GM18517 (cell line): ENCODE data around the gene MAPK4.

Source experiments
- ATAC-seq: cut with Tn5 transposase; IDR thresholded peaks from one replicate; pipeline ENCODE4 v1.9.1; 2021; ENCODE audit warnings: mild to moderate bottlenecking, moderate library complexity; ENCODE audit not compliant: unreplicated experiment

Gene MAPK4

DNA sequence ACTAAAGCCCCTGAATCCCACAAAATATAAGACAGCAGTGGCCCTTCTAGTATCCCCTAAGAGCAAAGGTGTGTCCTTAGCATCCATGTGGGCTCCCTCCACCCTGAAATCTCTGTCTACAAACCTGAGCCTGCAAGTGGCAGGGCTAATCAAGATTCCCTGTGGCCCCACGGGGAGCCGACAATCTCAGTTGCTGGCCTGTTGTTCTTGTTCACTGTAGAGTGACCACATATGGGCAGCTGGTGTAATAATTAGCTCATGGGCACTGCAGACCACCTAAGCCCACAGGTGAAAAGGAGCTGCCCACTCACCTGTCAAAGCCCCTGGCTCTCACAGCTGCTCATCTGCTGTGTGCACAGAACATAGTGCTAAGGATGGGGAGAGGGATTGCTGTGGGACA is 157.7 kb downstream of the MAPK4 start:
- no peak for ATAC-seq

DNA sequence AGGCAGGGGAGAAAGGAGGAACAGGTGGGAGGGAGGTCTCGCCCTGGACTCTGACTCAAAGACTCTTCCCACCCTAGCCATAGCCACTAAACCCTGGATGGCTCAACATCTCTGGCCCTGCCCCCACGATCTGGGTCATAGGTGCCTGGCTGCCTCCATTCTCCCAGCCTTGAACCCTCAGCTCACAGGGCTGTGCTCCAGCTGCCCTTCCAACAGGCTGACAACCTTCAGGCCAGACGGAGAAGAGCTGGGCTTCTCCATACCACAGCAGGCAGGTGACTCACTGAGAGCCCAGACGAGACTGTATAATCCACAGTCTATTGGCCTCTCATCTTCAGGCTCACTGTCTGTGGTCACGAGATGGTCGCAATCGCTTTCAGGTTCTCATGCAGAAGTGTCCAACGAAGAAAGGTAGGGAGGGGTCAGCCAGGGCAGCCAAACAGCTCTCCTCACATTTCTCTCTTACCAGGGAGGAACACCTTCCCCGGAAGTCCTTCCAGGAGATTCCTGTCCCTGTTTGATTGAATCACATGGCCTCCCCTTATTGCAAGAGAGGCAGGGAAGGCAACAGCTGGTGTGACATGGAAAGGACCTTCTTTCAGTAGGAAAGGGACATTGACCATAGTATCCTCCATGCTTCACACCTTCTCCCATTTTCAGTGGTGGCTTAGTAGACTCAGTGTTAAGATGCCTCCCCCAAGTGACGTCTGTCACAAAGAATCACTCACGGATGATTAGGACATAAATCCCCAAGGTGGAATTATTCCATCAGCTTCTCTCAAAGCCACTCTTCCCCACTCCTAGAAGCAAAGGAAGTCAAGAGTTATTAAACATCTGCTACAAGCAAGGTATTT is 159.8 kb downstream of the MAPK4 start:
- ATAC-seq: no peak

GRCh38 chr18:50720325-50720674 is 160.4 kb downstream of the MAPK4 start:
- no peak for ATAC-seq

- ATAC-seq: no peak
Observed at GRCh38 chr18:50721006-50721405, 161.1 kb downstream of the MAPK4 start.

GRCh38 chr18:50721451-50722120 is 161.7 kb downstream of the MAPK4 start:
- no peak for ATAC-seq

DNA sequence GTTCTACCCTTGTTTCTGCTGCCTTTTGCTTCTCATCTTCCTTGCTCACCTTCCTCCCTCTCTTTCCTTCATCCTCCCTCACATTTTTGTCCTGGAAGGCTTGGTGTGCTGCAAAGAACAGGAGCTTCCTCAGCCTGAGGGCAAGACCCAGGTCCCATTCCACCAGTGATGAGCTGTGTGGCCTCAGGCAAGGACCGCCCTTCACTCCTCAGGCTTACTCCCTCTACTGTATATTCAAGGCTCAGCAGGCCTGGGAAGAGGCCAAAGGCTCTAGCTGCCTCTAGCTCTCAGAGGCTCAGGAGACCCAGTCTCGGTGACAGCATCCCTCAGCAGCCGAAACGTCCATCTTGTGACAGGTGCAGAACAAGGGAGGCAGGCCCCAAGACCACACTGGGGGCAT is 162.4 kb downstream of the MAPK4 start:
- no peak for ATAC-seq

- ATAC-seq: no peak
Observed at GRCh38 chr18:50724751-50725151, 164.9 kb downstream of the MAPK4 start.

GRCh38 chr18:50726960-50727589 is 167.2 kb downstream of the MAPK4 start:
- peak; percentile 94 for ATAC-seq

- ATAC-seq: no peak
Observed at GRCh38 chr18:50727721-50728471, 168.0 kb downstream of the MAPK4 start.

DNA sequence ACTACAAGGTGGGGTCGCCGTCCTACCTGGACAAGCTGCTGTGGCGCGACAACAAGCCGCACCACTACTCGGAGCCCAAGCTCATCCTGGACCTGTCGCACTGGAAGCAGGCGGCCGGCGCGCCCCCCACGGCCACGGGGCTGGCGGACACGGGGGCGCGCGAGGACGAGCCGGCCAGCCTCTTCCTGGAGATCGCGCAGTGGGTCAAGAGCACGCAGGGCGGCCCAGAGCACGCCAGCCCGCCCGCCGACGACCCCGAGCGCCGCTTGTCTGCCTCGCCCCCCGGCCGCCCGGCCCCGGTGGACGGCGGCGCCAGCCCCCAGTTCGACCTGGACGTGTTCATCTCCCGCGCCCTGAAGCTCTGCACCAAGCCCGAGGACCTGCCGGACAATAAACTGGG is 169.5 kb downstream of the MAPK4 start:
- no peak for ATAC-seq

DNA sequence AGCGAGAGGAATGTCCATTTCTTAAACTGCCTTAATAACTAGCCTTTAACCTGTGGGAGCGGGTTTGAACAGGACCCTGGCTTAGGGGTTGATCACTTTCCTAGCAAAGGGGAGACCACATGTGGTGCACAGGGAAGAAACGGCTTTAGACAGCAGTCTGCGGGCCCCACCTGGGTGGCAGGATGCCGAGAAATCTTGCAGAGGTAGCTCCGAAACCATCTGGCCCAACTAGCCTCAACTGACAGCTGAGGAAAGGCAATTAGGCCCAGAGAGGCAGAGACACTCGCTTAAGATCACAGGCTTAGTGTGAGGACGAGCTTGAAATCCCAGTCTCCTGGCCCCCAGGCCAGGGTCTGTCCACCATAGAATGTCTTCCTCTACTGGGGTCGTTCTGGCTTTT is 170.1 kb downstream of the MAPK4 start:
- no peak for ATAC-seq

DNA sequence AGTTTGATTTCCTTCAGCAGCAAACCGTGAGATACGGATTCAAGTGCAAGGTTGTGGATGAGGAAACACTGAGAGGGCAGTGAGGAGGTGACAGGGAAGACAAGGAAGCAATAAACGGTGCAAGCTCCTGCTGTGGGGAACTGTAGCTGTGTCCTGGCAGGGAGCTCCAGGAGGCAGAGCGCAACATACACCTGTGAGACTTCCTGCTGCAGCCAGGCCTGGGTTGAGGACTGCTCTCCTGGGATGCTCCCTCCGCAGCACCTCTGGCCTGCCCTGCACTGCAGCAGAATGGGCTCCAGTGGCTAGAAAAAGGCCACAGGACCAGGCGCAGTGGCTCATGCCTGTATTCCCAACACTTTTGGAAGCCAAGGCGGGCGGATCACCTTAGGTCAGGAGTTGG is 174.5 kb downstream of the MAPK4 start:
- no peak for ATAC-seq

DNA sequence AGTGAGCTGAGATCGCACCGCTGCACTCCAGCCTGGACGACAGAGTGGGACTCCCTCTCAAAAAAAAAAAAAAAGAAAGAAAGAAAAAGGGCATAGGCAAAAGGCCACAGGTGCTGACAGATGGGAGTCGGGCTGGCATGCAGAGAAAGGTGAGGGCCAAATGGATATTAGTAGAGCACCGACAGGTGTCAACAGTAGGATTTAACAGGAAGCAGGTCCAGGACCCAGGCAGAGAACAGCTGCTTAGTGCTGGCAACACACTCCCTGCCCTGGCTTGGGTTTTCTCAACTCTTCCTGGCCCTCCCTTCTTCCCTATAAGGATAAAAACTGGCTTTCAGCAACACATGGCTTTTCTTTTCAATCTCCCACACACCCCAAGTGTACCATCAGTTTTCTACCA is 175.0 kb downstream of the MAPK4 start:
- no peak for ATAC-seq

- ATAC-seq: no peak
Observed at GRCh38 chr18:50737127-50737526, 177.2 kb downstream of the MAPK4 start.

GRCh38 chr18:50738098-50738757 is 178.3 kb downstream of the MAPK4 start:
- ATAC-seq: no peak

DNA sequence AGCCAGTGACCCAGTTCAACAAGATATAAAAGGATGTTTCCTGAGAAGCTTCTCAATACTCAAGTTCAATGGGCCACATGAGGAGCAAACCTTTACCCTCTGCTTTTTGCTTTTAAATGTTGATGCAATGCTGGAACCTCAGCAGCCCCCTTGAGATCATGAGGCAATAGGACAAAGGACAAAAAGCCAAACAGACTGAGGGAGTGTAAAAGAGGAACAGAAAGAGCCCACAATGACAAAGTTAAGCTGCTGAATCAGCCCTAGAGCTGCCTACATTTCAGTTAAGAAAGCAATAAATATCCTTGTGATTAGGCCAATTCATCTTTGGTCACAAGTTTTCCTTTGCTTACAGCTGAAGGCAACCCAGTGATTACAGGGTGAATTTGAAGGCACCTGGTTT is 183.1 kb downstream of the MAPK4 start:
- no peak for ATAC-seq

GRCh38 chr18:50744253-50744652 is 184.4 kb downstream of the MAPK4 start:
- ATAC-seq: no peak

DNA sequence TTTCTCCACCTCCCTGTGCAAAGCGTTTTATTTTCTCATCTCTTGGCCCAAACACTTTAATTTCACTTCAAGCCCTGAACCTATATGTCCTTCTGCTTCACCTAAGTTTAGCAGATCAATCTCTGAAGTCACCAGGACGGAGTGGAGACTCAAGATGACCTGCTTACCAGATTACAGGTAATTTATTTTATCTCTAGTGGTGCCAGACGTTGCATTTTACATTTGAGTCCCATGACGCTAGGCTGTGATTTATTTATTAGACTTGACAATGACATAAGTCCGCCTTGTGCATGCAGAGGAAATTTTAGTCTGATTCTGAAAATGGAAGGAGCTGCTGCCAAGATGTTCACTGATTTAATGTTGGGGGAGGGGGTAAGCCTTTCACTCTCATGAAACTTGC is 186.1 kb downstream of the MAPK4 start:
- ATAC-seq: no peak

DNA sequence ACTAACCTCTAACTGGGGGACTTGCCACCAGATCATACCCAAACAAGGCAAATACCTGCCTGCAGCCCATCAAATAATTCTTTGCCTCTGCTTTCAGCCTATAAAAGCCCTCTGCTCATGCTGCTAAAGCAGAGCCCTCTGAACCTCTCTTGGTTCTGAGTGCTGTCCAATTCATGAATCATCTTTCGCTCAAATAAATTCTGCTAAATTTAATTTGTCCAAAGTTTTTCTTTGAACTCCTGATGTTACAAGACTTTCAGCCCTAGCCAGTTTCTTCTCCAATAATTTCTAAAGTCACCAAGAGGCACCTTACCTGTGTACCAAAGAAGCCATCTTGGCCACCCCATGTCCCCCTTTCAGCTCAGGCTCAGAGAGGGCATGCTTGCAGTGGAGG is 188.0 kb downstream of the MAPK4 start:
- no peak for ATAC-seq

DNA sequence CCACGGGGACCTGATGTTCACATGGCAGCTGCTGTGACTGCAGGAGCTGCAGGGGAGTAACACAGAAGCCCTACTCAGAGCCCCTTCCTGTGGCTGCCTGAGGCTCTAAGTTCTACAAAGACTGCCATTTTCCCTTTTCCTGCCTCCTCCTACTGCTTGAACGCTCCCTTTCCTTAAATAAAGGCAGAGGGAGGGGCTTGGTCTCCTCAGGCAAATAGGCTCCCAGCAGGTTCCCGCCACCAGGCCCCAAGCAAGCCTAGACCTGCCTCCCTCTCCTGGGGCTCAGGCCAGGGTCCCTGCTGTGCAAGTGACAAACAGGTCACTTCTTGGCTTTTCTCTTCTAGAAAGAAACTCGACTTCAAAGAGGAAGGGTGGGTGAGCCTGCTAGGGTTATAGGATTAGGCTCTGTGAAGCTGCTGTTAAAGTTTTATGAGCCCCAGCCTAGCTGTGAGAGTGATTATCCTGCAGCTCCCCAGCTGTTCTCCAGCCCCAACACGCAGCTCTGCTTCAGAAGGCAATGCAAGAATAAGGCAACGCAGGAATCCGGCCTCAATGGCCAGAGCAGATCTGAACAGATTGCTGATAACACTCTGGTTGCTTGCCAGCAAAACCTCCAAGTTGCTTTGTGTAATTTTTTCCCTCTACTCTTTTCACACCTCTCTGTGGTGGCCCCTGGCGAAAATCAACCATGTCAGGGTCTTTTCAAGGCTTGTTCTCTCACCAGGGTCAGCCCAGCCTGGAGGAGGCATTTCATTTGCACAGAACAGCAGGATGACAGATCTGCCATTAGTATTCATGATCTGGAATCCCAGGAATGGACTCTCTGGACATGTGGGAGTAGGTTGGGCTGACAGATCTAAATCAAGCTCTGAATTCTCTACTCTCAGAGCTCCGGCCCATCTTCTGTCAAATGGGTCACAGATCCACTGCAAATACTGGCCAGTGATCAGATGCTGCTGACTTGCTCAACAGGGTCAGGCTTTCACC is 188.6 kb downstream of the MAPK4 start:
- no peak for ATAC-seq
